ENCODE measurements around the gene SELE.
"Not testable (repeated sequence)": the region's sequence is repeated elsewhere in the genome, so short reads cannot be mapped to it uniquely, and the experiment has no call there.

SELE gene

GRCh38 chr1:169722779-169723178, 11.1 kb downstream of the SELE start:
- no peak for DNase-seq

DNA sequence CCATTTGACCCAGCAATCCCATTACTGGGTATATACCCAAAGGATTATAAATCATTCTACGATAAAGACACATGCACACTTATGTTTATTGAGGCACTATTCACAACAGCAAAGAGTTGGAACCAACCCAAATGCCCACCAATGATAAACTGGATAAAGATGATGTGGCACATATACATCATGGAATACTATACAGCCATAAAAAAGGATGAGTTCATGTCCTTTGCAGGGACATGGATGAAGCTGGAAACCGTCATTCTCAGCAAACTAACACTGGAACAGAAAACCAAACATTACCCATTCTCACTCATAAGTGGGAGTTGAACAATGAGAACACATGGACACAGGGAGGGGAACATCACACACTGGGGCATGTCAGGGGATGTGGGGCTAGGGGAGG, 18.8 kb downstream of the SELE start:
- not testable (repeated sequence) for DNase-seq

DNA sequence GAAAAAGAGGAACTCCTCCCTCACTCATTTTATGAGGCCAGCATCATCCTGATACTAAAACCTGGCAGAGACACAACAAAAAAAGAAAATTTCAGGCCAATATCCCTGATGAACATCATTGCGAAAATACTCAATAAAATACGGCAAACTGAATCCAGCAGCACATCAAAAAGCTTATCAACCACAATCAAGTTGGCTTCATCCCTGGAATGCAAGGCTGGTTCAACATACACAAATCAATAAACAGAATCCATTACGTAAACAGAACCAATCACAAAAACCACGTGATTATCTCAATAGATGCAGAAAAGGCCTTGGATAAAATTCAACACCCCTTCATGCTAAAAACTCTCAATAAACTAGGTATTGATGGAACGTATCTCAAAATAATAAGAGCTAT, 20.8 kb downstream of the SELE start:
- not testable (repeated sequence) for DNase-seq

DNA sequence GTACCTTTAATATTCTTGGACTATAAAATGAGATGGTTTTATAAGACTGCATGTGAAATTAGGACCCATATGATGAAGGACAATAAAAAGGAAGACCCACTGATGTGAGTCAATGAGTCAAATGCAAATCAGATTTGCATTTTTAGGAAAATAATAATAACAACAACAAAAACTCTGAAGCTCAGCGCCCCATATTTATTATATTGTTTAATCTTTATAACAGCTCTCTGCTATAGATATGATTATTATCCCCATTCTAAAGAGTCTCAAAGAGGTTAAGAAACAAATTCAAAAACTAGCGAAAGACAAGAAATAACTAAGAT, 21.6 kb downstream of the SELE start:
- DNase-seq = no peak

DNA sequence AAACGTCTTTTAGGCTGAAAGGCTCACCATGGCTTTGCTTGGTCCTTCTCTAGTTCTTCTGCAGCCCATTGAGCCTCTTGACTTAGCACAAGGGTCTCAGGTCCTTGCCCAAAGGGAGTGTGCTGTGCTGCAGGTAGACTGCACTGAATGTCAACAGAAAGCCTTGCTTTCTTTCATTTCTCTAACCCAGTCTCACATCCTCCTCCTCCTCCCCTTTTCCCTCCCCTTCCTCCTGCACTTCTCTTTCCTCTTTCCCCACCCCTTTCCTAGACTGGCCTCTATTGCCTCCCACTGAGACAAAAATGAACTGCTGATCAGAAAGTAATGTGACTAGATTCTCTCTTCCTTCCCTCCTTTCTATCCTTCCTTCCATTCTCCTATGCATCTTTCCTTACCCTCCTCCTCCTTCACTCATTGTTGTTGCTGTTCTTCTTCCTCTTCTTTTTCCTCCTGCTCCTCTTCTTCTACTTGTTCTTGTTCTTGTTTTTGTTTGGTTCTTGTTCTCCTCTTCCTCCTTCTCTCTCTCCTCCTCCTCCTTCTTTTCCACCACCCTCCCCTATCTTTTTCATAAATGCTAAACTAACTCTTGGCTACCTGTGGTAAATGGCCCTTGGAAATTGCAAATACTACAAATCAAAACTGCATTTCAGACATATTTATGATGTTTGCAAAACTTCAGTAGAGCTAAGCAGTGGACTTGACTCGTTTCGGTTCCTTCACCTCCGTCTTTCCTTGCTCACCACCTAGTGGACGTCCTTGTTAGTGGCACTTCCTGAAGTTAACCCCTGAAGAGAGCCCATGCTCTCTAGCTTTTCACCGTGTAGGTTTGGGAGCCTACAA, 22.2 kb downstream of the SELE start, which contains the start of gene SELL:
TSS of gene SELL (minus strand) at position 152 of the 840 bp plus-strand sequence. CDS start at position 30, 122 bp downstream.
- DNase-seq = peak; percentile 79

GRCh38 chr1:169708647-169709046, 25.2 kb downstream of the SELE start:
- no peak for DNase-seq

DNA sequence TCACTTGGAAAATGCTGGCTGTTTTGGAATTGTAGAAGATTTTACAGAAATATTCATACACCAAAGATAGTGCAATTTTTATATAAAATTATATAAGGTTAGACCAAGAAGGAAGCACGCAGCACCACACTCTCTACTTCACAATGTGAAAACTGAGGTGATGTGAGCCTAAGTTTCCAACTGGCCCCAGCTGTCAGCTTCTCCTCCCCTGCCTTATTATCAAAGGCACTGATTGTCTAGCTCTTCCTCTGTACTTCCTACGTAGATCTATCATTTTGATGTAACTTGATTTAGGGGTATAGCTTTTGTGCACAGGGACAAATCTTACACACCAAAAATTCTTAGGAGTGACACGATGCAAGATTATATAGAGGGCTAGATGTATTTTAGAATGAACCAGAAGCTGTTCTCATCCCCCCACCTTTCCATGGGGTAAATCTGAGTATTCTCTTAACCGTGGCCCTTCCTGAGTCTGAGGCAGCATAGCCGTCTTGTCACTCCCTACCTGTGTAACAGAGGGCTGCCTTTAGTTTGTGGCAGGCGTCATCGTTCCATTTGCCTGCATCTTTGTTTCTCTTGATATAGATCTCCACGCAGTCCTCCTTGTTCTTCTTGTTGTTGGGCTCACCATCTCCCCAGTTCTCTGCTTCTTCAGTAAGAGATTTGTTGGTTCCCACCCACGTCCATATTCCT, 25.8 kb downstream of the SELE start:
- peak; percentile 49 for DNase-seq

- no peak for DNase-seq
Measured at GRCh38 chr1:169704797-169705196, 29.1 kb downstream of the SELE start.

DNA sequence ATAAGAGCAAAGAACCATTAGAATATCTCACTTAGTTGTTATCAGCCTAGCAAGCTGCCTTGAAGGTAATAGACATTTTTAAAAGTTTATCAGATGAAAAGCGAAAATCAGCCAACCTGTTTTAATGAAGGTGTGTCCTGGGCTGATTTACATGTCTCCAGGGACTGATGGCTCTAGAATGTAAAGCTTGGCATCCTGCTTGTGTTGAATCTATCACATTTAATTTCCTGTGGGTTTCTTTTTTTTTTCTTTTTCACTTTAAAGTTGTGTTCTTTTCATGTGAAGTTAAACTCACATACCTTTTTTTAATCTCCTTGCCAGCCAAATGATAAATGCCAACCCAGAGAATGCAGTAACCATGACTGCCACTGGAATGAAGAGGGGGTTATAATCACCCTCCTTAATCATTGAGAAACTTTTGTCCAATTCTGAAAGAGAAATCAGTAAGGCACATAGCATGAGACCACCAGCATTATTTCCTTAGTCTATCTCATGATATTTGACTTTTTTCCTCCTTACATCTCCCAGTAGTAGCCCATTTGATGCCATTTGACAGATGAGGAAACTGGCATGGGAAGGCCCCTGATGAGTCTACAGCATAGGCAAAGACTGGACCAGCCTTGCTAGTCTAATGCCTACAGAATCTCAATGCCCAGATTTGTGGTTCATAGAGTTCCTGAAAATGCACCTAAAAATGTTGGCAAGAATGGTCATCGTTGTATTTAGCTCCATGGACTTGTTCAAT, 32.4 kb downstream of the SELE start:
- DNase-seq = peak; percentile 13

DNA sequence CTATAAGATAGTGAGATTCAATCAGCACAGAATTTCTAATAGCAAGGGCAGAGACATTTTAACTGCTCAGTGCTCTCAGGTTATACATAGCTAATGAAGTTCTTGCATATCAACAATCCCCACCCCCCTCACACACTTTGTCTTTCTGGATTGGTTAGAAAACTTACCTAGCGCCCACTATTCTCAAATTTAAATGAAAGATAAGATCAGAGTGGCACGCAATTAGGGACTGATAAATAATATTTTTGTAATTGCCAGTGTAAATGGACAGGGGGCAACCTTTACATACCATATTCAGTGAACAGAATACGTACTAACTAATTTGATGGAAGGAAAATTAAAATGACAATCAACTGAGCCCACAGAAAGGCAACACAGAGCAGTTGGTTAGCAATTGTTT, 34.2 kb downstream of the SELE start:
- no peak for DNase-seq

GRCh38 chr1:169698976-169699375, 34.9 kb downstream of the SELE start:
- DNase-seq = peak; percentile 17

- no peak for DNase-seq
Measured at GRCh38 chr1:169697755-169698154, 36.1 kb downstream of the SELE start.

GRCh38 chr1:169696273-169697100, 37.4 kb downstream of the SELE start:
- DNase-seq = no peak

- peak; percentile 61 for DNase-seq
Measured at GRCh38 chr1:169694304-169695075, 39.4 kb downstream of the SELE start.

DNA sequence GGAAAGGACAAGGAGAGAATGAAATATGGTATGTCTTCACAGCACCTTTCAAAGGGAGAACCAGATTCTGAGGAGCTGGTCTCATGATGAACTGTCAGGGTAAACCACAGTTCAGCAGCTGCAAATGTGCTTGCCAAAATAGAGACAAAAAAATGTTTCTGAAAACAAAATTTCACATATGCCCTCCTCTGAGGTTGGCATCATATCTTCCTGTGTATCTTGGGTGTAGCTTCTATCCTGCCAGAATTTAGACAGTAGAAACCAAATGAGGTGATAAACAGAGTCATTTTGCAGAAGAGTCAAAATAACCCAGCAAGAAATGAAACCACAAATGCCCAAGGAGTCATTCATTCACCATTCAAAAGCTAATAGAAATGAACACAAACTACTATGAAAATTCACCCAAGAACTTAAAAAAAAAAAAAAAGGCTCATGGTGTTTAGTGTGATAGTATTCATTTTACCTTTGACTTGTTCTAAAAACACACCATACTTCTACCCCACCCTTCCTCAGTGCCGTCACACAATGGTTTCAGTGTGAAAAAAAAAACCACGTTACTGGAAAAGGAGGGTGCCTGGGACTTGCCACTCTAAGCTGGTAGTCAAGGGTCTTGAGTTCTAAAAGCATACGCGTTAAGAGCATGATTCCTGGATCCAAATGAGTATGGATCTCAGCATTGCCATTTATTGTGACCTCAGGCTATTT, 41.0 kb downstream of the SELE start:
- peak; percentile 63 for DNase-seq

DNA sequence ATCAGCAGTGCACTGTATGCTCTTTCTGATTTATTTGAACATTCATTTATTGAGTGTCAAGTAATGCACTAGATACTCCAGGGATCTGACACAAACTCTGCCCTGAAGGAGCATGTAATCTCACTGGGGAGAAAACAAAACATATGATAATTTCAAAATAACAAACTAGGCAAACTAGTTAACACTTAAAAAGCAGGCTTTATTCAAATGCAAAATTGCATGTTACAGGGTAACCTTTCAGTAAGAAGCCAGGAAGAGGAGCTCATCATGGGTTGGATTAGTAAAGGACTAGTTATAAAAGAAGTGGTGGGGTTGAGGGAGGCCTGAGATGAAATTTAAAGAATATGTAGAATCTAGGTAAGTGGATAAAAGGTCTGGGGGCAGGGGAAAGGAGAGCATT, 43.4 kb downstream of the SELE start:
- no peak for DNase-seq

DNA sequence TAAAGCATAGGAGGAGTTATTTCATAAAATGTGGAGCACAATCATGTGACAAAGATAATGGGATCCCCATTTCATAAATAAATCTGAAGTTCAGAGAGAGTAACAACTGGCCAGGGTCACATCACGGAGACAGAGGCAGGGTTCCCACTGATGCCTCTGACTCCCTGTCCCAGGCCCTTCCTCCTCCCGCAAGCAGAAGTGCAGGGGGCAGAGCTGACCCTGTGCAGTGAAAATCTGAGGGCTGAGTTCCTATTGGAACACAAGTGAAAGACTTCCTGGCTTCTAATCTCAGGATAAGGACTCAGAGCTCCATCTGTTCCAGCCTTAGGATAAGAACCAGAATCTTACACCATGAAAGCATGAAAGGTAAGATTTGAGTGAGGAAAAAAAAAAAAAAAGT, 44.5 kb downstream of the SELE start:
- DNase-seq = no peak

GRCh38 chr1:169688377-169688776, 45.5 kb downstream of the SELE start:
- DNase-seq = not testable (repeated sequence)

DNA sequence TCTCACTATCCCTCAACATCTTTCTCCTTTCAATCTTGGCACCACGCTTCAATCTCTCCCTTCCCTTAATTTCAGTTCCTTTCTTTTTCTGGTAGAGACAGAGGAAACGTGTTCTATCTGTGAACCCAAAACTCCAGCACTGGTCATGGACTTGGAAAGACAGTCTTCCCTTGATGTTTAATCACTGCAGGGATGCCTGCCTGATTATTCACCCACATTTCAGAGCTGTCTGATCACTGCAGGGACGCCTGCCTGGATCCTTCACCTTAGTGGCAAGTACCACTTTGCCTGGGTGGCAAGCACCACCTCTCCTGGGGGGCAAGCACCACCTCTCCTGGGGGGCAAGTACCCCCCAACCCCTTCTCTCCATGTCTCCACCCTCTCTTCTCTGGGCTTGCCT, 50.2 kb downstream of the SELE start:
- DNase-seq = no peak

- DNase-seq = not testable (repeated sequence)
Measured at GRCh38 chr1:169683168-169683567, 50.7 kb downstream of the SELE start.

- no peak for DNase-seq
Measured at GRCh38 chr1:169682071-169682470, 51.8 kb downstream of the SELE start.

All from CD4-positive, alpha-beta T cell treated with Interleukin-6 for 4 hours (primary cell).